HG02678 (cell line): Measurements from ENCODE around the gene KRTAP9-9.
"Not testable (repeated sequence)": the region's sequence is repeated elsewhere in the genome, so short reads cannot be mapped to it uniquely, and the experiment has no call there.

Experiments
- ATAC-seq: cut with Tn5 transposase; IDR thresholded peaks from one replicate; pipeline ENCODE4 v1.9.1; 2021; ENCODE audit warnings: mild to moderate bottlenecking, moderate library complexity; ENCODE audit not compliant: unreplicated experiment

The KRTAP9-9 gene

DNA sequence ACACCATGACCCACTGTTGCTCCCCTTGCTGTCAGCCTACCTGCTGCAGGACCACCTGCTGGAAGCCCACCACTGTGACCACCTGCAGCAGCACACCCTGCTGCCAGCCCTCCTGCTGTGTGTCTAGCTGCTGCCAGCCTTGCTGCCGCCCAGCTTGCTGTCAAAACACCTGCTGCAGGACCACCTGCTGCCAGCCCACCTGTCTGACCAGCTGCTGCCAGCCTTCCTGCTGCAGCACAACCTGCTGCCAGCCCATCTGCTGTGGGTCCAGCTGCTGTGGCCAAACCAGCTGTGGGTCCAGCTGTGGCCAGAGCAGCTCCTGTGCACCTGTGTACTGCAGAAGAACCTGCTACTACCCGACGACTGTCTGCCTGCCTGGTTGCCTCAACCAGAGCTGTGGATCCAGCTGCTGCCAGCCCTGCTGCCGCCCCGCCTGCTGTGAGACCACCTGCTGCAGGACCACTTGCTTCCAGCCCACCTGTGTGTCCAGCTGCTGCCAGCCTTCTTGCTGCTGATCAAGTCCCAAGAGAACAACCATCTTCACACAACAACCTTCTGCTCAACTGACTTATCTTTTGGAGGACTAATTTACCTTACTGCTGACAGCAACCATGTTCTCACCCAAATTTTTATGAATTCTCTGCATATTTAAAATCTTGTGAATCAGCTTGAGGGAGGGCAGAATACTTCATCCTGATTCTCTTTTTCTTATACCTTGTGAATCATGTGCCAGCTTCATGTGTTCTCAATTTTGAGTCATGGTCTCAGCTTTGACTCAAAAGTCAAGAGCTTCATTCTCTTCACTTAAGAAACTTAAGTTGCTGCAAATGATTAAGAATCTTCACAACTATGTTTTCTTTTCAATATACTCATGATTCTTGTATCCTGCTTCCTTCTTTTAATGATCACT is at the start of gene KRTAP9-9:
TSS of gene KRTAP9-9 (plus strand) at position 4 of the 910 bp plus-strand sequence.
- ATAC-seq = not testable (repeated sequence)

DNA sequence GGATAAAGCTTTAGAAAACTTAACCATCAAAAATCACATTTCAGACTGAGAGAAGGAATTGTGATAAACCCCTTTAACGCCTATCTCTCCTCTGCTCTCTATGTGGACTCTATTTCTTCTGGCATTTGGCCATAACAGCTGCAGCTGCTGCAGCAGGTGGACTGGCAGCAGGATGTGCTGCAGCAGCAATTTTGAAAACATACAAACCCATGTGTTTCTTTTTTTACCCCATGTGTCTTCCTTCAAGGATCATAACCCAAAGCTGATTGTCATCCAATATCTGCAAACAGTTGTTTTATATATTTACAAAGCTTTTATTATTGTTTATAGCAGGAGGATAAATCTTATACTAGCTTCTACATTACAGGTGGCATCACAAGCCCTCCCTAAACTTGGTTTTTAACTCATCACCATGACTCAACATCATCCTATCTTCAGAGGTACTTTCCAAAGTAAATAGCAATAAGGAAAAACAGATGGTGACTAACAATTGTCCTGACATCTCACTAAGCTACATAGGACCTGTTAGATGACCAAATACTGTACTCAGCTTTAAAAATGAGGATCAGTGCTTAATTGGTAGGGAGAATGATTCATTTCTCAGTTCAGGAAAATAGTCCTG is 43.2 kb upstream of the KRTAP9-9 start:
- no peak for ATAC-seq

- ATAC-seq = no peak
Observed at GRCh38 chr17:41212524-41213169, 42.5 kb upstream of the KRTAP9-9 start.

DNA sequence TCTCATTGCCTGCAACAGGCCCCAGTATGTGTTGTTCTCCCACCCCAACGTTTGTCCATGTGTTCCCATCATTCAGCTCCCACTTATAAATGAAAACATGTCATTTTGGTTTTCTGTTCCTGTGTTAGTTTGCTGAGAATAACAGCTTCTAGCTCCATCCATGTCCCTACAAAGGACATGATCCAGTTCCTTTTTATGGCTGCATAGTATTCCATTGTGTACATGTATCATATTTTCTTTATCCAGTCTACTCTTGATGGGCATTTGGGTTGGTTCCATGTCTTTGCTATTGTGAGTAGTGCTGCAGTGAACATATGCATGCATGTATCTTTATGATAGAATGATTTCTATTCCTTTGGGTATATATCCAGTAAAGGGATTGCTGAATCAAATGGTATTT is 39.5 kb upstream of the KRTAP9-9 start:
- ATAC-seq = no peak

DNA sequence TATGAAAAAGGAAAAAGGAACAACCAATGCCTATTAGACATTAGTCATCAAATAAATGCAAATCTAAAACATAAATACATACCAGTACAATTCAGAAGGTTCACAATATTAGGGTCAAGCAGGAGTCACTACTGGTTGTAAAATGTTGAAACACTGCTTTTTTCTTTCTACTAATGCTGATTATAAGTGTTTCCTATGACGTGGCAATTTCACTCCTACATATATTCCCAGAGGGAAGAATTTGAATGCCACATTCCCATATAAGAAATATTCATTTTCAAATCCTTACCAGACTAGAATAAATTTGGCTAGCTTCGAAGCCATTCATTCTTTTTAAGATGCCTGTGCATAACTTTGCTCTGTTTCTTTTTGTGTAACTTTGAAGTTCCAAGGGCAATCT is 31.4 kb upstream of the KRTAP9-9 start:
- ATAC-seq = no peak

DNA sequence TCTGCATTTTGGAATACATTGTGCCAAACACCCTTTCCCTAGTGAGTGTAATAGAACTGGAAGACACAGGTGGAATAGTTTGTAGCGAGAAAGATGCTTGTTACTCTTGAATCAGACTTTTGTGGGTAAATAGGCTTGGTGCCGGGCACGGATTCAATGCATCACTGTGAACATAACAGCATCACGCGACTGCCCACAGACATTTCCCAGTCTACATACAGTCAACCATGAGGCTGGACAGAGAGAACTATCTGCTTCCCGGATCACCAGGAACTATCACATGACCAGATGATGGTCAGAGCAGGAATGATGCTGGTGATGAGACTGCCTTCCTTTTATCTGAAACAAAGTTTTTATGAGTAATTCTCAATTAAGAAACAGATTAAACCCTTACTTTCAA is 29.1 kb upstream of the KRTAP9-9 start:
- no peak for ATAC-seq

GRCh38 chr17:41226598-41227095 is 28.5 kb upstream of the KRTAP9-9 start, which contains the start of gene KRTAP9-2:
Gene KRTAP9-2, plus strand, starts transcription at chr17:41226648. Its CDS starts 7 bp downstream, at chr17:41226655.
- ATAC-seq = not testable (repeated sequence)

GRCh38 chr17:41230094-41230493 is 25.1 kb upstream of the KRTAP9-9 start:
- ATAC-seq = no peak

GRCh38 chr17:41231731-41232130 is 23.5 kb upstream of the KRTAP9-9 start:
- no peak for ATAC-seq

GRCh38 chr17:41232399-41233105 is 22.6 kb upstream of the KRTAP9-9 start, which contains the start of gene KRTAP9-3:
Gene KRTAP9-3, plus strand, starts transcription at chr17:41232449. Its CDS starts 53 bp downstream, at chr17:41232502.
- ATAC-seq = not testable (repeated sequence)

GRCh38 chr17:41237116-41237515 is 18.1 kb upstream of the KRTAP9-9 start:
- ATAC-seq = not testable (repeated sequence)

GRCh38 chr17:41237949-41238437 is 17.2 kb upstream of the KRTAP9-9 start, which contains the start of gene KRTAP9-8:
Gene KRTAP9-8, plus strand, starts transcription at chr17:41237999. Its CDS starts 53 bp downstream, at chr17:41238052.
- ATAC-seq = not testable (repeated sequence)

GRCh38 chr17:41246995-41247787 is 8.0 kb upstream of the KRTAP9-9 start:
- not testable (repeated sequence) for ATAC-seq

DNA sequence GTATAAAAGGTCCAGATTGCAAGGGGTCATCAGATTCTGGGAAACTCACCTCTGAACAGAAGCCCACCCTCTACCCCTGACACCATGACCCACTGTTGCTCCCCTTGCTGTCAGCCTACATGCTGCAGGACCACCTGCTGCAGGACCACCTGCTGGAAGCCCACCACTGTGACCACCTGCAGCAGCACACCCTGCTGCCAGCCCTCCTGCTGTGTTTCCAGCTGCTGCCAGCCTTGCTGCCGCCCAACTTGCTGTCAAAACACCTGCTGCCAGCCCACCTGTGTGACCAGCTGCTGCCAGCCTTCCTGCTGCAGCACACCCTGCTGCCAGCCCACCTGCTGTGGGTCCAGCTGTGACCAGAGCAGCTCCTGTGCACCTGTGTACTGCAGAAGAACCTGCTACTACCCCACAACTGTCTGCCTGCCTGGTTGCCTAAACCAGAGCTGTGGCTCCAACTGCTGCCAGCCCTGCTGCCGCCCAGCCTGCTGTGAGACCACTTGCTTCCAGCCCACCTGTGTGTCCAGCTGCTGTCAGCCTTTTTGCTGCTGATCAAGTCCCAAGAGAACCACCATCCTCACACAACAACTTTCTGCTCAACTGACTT is 5.4 kb upstream of the KRTAP9-9 start, which contains the start of gene KRTAP9-4:
TSS of gene KRTAP9-4 (plus strand) at position 51 of the 604 bp plus-strand sequence. CDS start at position 85, 34 bp downstream.
- not testable (repeated sequence) for ATAC-seq

- ATAC-seq = no peak
Observed at GRCh38 chr17:41251261-41251660, 3.9 kb upstream of the KRTAP9-9 start.

DNA sequence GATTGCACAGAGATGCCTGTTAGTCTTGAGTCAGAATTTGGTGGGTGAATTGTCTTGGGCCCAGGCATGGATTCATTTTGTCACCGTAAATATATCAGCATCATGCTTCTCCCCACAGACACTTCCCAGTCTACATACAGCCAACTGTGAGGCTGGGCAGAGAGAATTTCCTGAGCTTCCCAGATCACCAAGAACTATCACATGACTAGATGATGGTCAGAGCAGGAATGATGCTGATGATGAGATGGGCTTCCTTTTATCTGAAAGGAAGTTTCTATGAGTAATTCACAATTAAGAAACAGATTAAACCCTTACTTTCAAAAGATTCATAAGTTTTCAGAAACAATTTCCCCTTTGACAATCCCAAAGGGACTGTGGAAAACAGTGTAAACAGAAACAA is 323 bp upstream of the KRTAP9-9 start:
- no peak for ATAC-seq

GRCh38 chr17:41256291-41256685 is 1.1 kb downstream of the KRTAP9-9 start:
- ATAC-seq = no peak

- no peak for ATAC-seq
Observed at GRCh38 chr17:41258406-41258805, 3.2 kb downstream of the KRTAP9-9 start.

GRCh38 chr17:41263212-41263611 is 8.0 kb downstream of the KRTAP9-9 start:
- no peak for ATAC-seq
